Measurements from ENCODE around the gene HSD17B3. TPM values are rescaled to one million over a fixed set of nuclear protein-coding genes. Genes with fewer than 3 reads are reported as not detected.

HSD17B3 gene
- total RNA-seq, 2 experiments from 2014 or later = 0.42 to 0.80 TPM

GRCh38 chr9:96188571-96188970 is 113.4 kb downstream of the HSD17B3 start:
- Histone ChIP-seq H3K27me3 (ENCODE audit: control insufficient read depth in 1 of 2, insufficient read depth in 2 of 2, low read length in 2 of 2) (peaks cover 2 to 3% of the 10 kb centered on the region in 2 experiments), H3K36me3 (ENCODE audit: insufficient read depth, low read length) (no peaks in the 10 kb centered on the region), H3K4me3 (ENCODE audit: low read length) (no peak overlapping the region), H3K9me3 (ENCODE audit: control insufficient read depth in 1 of 2, insufficient read depth in 1 of 2, low read length in 2 of 2) (peaks cover 4 to 8% of the 10 kb centered on the region in 2 experiments), H3K4me1 (ENCODE audit: insufficient read depth, low read length) (no peaks in the 10 kb centered on the region), H3K27ac (ENCODE audit: low read depth in 1 of 2, low read length in 2 of 2) (no peak overlapping the region)
- intact Hi-C loops (cut with DNase I, micrococcal nuclease) = no loop called here
- Mint-ChIP-seq H3K4me1 (ENCODE audit: low read depth) (no peaks in the 10 kb centered on the region), H3K36me3 (ENCODE audit: low read depth) (no peaks in the 10 kb centered on the region), H3K9me3 (peaks cover 6% of the 10 kb centered on the region), H3K27me3 (peaks cover 50% of the 10 kb centered on the region), H3K4me3 (no peak overlapping the region), H3K27ac (no peak overlapping the region)
- ChIA-PET POLR2A (no interaction called here), CTCF (no interaction called here)
- no peak for TF ChIP-seq CTCF (IDR thresholded peaks at IDR 0.05)
- DNase-seq (no peak), ATAC-seq (ENCODE audit: poor library complexity) (no peak)

GRCh38 chr9:96187151-96187555 is 114.8 kb downstream of the HSD17B3 start:
- H3K27me3 ChIP-seq (ENCODE audit: control insufficient read depth in 1 of 2, insufficient read depth in 2 of 2, low read length in 2 of 2) = peaks cover 2 to 3% of the 10 kb centered on the region in 2 experiments
- Mint-ChIP-seq H3K27ac (no peak overlapping the region), H3K4me1 (ENCODE audit: low read depth) (no peaks in the 10 kb centered on the region), H3K36me3 (ENCODE audit: low read depth) (no peaks in the 10 kb centered on the region), H3K27me3 (peaks cover 54% of the 10 kb centered on the region), H3K9me3 (peaks cover 6% of the 10 kb centered on the region), H3K4me3 (no peak overlapping the region)
- no peak overlapping the region for H3K4me3 ChIP-seq (ENCODE audit: low read length)
- peaks cover 4 to 8% of the 10 kb centered on the region in 2 experiments for H3K9me3 ChIP-seq (ENCODE audit: control insufficient read depth in 1 of 2, insufficient read depth in 1 of 2, low read length in 2 of 2)
- ATAC-seq (ENCODE audit: poor library complexity) = no peak
- no peak for TF ChIP-seq CTCF (IDR thresholded peaks at IDR 0.05)
- DNase-seq = no peak
- ChIA-PET CTCF (no interaction called here), POLR2A (no interaction called here)
- intact Hi-C loops (cut with DNase I, micrococcal nuclease) = no loop called here
- no peaks in the 10 kb centered on the region for H3K4me1 ChIP-seq (ENCODE audit: insufficient read depth, low read length)
- H3K27ac ChIP-seq (ENCODE audit: low read depth in 1 of 2, low read length in 2 of 2) = no peak overlapping the region
- no peaks in the 10 kb centered on the region for H3K36me3 ChIP-seq (ENCODE audit: insufficient read depth, low read length)

GRCh38 chr9:96186591-96187011 is 115.4 kb downstream of the HSD17B3 start:
- ATAC-seq (ENCODE audit: poor library complexity) (no peak), DNase-seq (no peak)
- peaks cover 4 to 8% of the 10 kb centered on the region in 2 experiments for H3K9me3 ChIP-seq (ENCODE audit: control insufficient read depth in 1 of 2, insufficient read depth in 1 of 2, low read length in 2 of 2)
- POLR2A ChIA-PET = no interaction called here
- intact Hi-C loops (cut with DNase I, micrococcal nuclease) = no loop called here
- no peaks in the 10 kb centered on the region for H3K4me1 ChIP-seq (ENCODE audit: insufficient read depth, low read length)
- CTCF ChIA-PET = no interaction called here
- H3K27ac ChIP-seq (ENCODE audit: low read depth in 1 of 2, low read length in 2 of 2) = no peak overlapping the region
- Mint-ChIP-seq H3K4me1 (ENCODE audit: low read depth) (no peaks in the 10 kb centered on the region), H3K9me3 (peaks cover 6% of the 10 kb centered on the region), H3K27ac (no peak overlapping the region), H3K4me3 (no peak overlapping the region), H3K36me3 (ENCODE audit: low read depth) (no peaks in the 10 kb centered on the region), H3K27me3 (peaks cover 54% of the 10 kb centered on the region)
- H3K4me3 ChIP-seq (ENCODE audit: low read length) = no peak overlapping the region
- H3K36me3 ChIP-seq (ENCODE audit: insufficient read depth, low read length) = no peaks in the 10 kb centered on the region
- peaks cover 2 to 3% of the 10 kb centered on the region in 2 experiments for H3K27me3 ChIP-seq (ENCODE audit: control insufficient read depth in 1 of 2, insufficient read depth in 2 of 2, low read length in 2 of 2)
- no peak for TF ChIP-seq CTCF (IDR thresholded peaks at IDR 0.05)
